Neural crest cell (in vitro differentiated cells): ENCODE results near the gene EFCAB13. TPM values are rescaled to one million over a fixed set of nuclear protein-coding genes. Genes with fewer than 3 reads are reported as not detected.

Source experiments
- DNase-seq: peaks from one replicate; pipeline ENCODE4 v3.0.0; 2021; ENCODE audit warnings: low read depth, mixed read lengths, low spot score
- H3K27ac Mint-ChIP-seq: one replicate; pipeline ENCODE4 v1.8.0; 2021; ENCODE audit warnings: mild to moderate bottlenecking, mixed read lengths; ENCODE audit not compliant: unreplicated experiment
- H3K27me3 Mint-ChIP-seq: 2 replicates; pipeline ENCODE4 v1.8.0; 2021; ENCODE audit warnings: low read depth, mild to moderate bottlenecking, mixed read lengths
- H3K36me3 Mint-ChIP-seq: 2 replicates; pipeline ENCODE4 v1.8.0; 2021; ENCODE audit warnings: low read depth, mild to moderate bottlenecking, mixed read lengths
- H3K4me1 Mint-ChIP-seq: 2 replicates; pipeline ENCODE4 v1.8.0; 2021; ENCODE audit warnings: mixed read lengths
- H3K4me3 Mint-ChIP-seq: one replicate; pipeline ENCODE4 v1.8.0; 2021; ENCODE audit warnings: mild to moderate bottlenecking, mixed read lengths
- H3K9me3 Mint-ChIP-seq: 2 replicates; pipeline ENCODE4 v1.8.0; 2021; ENCODE audit warnings: mixed read lengths
- CTCF ChIP-seq: fragments of 200-600 bp; sonication (generic); conservative IDR thresholded peaks from 2 replicates; pipeline ENCODE4 v1.5.0; 2021; ENCODE audit warnings: antibody characterized with exemption, mild to moderate bottlenecking
- total RNA-seq: library from RNA; stranded (reverse); gene quantifications from 2 replicates; pipeline ENCODE4 v1.2.1, GENCODE V29; 2021

EFCAB13 gene
- total RNA-seq, 1 donor from 2014 or later, result 2.2 TPM

GRCh38 chr17:47320879-47321502 lies 2.8 kb upstream of the EFCAB13 start:
- H3K4me3 Mint-ChIP-seq, result no peak overlapping the region
- peaks cover 13% of the 10 kb centered on the region for H3K9me3 Mint-ChIP-seq
- peaks cover 25% of the 10 kb centered on the region for H3K4me1 Mint-ChIP-seq
- H3K27ac Mint-ChIP-seq, result no peak overlapping the region
- peaks cover 4% of the 10 kb centered on the region for H3K36me3 Mint-ChIP-seq
- H3K27me3 Mint-ChIP-seq, result peaks cover 20% of the 10 kb centered on the region
- no peak for DNase-seq
- TF ChIP-seq CTCF, result no peak

GRCh38 chr17:47324224-47325020 lies 667 bp downstream of the EFCAB13 start:
- no peak for DNase-seq
- peak overlapping the region; percentile 97 for H3K27ac Mint-ChIP-seq
- no peak for TF ChIP-seq CTCF

GRCh38 chr17:47325176-47325575 lies 1.4 kb downstream of the EFCAB13 start:
- H3K27ac Mint-ChIP-seq, result no peak overlapping the region

More at GRCh38 chr17:47324224-47325020, 667 bp downstream of the EFCAB13 start:
- H3K9me3 Mint-ChIP-seq, result peaks cover 13% of the 10 kb centered on the region
- H3K36me3 Mint-ChIP-seq, result peaks cover 4% of the 10 kb centered on the region
- peaks cover 25% of the 10 kb centered on the region for H3K4me1 Mint-ChIP-seq
- peaks cover 21% of the 10 kb centered on the region for H3K27me3 Mint-ChIP-seq
- peak overlapping the region; percentile 92 for H3K4me3 Mint-ChIP-seq

GRCh38 chr17:47330548-47330947 lies 6.8 kb downstream of the EFCAB13 start:
- no peak for TF ChIP-seq CTCF
- Mint-ChIP-seq H3K4me1 (no peaks in the 10 kb centered on the region), H3K9me3 (peaks cover 14% of the 10 kb centered on the region), H3K4me3 (no peak overlapping the region), H3K27ac (no peak overlapping the region), H3K27me3 (peaks cover 3% of the 10 kb centered on the region), H3K36me3 (peaks cover 6% of the 10 kb centered on the region)
- DNase-seq, result no peak

More at GRCh38 chr17:47325176-47325575, 1.4 kb downstream of the EFCAB13 start:
- peak overlapping the region; percentile 92 for H3K4me3 Mint-ChIP-seq
- H3K9me3 Mint-ChIP-seq, result peaks cover 13% of the 10 kb centered on the region
- peaks cover 4% of the 10 kb centered on the region for H3K36me3 Mint-ChIP-seq
- no peak for TF ChIP-seq CTCF
- no peak for DNase-seq
- peaks cover 21% of the 10 kb centered on the region for H3K27me3 Mint-ChIP-seq
- peaks cover 25% of the 10 kb centered on the region for H3K4me1 Mint-ChIP-seq

GRCh38 chr17:47332287-47332686 lies 8.5 kb downstream of the EFCAB13 start:
- Mint-ChIP-seq H3K9me3 (peaks cover 14% of the 10 kb centered on the region), H3K4me3 (no peak overlapping the region), H3K27ac (no peak overlapping the region), H3K36me3 (peaks cover 6% of the 10 kb centered on the region), H3K27me3 (peaks cover 3% of the 10 kb centered on the region), H3K4me1 (no peaks in the 10 kb centered on the region)
- DNase-seq, result no peak
- TF ChIP-seq CTCF, result no peak
